ENCODE results near the gene SHC2.

DNA sequence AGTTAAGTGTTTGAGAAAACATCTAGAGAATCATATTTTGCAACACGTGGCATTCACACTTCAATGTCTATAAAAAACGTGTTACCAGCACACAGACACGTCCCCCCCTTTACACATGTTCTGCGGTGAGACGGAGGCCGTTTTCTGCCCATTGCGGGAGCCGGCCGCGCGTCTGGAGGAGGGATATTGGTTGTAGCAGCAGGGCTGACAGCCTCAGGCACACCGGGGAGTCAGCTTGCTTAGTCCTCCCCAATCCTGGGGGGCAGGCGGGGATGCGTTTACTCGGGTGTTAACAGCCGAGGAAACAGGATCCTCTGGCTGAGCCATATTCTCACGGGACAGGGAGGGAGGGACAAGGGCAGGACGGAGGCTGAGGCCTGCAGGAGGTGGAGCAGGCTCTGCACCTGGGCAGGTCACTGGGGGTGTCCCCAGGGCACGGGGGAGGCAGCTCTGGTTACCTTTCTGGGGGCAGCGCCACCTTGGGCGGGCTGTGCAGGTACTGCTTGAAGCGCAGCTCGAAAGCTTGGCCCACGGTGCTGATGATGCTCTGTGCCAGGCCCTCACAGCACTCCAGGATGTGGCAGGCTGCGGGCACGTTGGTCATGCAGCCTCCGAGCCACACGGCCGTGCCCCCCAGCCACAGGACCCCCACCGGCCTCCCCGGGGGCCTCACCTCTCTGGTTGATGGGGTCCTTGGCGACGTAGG, 25.0 kb downstream of the SHC2 start:
- TF ChIP-seq, protein P1, sequence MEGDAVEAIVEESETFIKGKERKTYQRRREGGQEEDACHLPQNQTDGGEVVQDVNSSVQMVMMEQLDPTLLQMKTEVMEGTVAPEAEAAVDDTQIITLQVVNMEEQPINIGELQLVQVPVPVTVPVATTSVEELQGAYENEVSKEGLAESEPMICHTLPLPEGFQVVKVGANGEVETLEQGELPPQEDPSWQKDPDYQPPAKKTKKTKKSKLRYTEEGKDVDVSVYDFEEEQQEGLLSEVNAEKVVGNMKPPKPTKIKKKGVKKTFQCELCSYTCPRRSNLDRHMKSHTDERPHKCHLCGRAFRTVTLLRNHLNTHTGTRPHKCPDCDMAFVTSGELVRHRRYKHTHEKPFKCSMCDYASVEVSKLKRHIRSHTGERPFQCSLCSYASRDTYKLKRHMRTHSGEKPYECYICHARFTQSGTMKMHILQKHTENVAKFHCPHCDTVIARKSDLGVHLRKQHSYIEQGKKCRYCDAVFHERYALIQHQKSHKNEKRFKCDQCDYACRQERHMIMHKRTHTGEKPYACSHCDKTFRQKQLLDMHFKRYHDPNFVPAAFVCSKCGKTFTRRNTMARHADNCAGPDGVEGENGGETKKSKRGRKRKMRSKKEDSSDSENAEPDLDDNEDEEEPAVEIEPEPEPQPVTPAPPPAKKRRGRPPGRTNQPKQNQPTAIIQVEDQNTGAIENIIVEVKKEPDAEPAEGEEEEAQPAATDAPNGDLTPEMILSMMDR (conservative IDR thresholded peaks at IDR 0.05; ENCODE audit: low read depth in 2 of 2), result no peak
- no peak for TF ChIP-seq EZH2 (IDR thresholded peaks at IDR 0.05; ENCODE audit: low read depth, unreplicated experiment)
- no peak for TF ChIP-seq POLR2AphosphoS5 (IDR thresholded peaks at IDR 0.05; ENCODE audit: low read depth)
- no peak for TF ChIP-seq EZH2phosphoT487 (IDR thresholded peaks at IDR 0.05; ENCODE audit: unreplicated experiment)
- TF ChIP-seq, protein P2, sequence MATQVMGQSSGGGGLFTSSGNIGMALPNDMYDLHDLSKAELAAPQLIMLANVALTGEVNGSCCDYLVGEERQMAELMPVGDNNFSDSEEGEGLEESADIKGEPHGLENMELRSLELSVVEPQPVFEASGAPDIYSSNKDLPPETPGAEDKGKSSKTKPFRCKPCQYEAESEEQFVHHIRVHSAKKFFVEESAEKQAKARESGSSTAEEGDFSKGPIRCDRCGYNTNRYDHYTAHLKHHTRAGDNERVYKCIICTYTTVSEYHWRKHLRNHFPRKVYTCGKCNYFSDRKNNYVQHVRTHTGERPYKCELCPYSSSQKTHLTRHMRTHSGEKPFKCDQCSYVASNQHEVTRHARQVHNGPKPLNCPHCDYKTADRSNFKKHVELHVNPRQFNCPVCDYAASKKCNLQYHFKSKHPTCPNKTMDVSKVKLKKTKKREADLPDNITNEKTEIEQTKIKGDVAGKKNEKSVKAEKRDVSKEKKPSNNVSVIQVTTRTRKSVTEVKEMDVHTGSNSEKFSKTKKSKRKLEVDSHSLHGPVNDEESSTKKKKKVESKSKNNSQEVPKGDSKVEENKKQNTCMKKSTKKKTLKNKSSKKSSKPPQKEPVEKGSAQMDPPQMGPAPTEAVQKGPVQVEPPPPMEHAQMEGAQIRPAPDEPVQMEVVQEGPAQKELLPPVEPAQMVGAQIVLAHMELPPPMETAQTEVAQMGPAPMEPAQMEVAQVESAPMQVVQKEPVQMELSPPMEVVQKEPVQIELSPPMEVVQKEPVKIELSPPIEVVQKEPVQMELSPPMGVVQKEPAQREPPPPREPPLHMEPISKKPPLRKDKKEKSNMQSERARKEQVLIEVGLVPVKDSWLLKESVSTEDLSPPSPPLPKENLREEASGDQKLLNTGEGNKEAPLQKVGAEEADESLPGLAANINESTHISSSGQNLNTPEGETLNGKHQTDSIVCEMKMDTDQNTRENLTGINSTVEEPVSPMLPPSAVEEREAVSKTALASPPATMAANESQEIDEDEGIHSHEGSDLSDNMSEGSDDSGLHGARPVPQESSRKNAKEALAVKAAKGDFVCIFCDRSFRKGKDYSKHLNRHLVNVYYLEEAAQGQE (IDR thresholded peaks at IDR 0.05; ENCODE audit: unreplicated experiment), result no peak
- no peak for TF ChIP-seq CREB1 (CRISPR knock-in tag; IDR thresholded peaks at IDR 0.05; ENCODE audit: low read depth)
- TF ChIP-seq NANOG (IDR thresholded peaks at IDR 0.05; ENCODE audit: borderline replicate concordance), result no peak
- no peak for TF ChIP-seq ZNF331 (CRISPR knock-in tag; IDR thresholded peaks at IDR 0.05; ENCODE audit: low read depth)
- TF ChIP-seq ZNF114 (CRISPR knock-in tag; IDR thresholded peaks at IDR 0.05), result no peak
- no peak for TF ChIP-seq JUNB (IDR thresholded peaks at IDR 0.05; ENCODE audit: unreplicated experiment)

All from GM23338 (cell line).